Panc1 (cell line): ENCODE results near the gene CFAP126. TPM values are rescaled to one million over a fixed set of nuclear protein-coding genes. Genes with fewer than 3 reads are reported as not detected.
"Not testable (repeated sequence)": the region's sequence is repeated elsewhere in the genome, so short reads cannot be mapped to it uniquely, and the experiment has no call there.

Experiments used
- ATAC-seq: fragments of 200-7000 bp; cut with Tn5 transposase; 2 replicates; pipeline ENCODE4 v1.9.1; 2020; ENCODE audit warnings: mild to moderate bottlenecking, moderate library complexity
- BruUV-seq: library from RNA; stranded (reverse); fragments of 400-500 nt; replicated peaks from 2 replicates; lab custom pipeline; 2021; lab: Mats Ljungman, UMichigan
- CTCF ChIA-PET: fragments of 300-600 bp; sonication (Branson Sonifier 250); formaldehyde crosslinking; loops from one replicate; lab custom pipeline; 2022; ENCODE audit warnings: antibody characterized with exemption; lab: Charles Lee
- POLR2A ChIA-PET: fragments of 300-600 bp; sonication (Branson Sonifier 250); formaldehyde crosslinking; loops from one replicate; lab custom pipeline; 2022; ENCODE audit warnings: antibody characterized with exemption; lab: Charles Lee
- DNase-seq: peaks from one replicate; pipeline ENCODE4 v3.0.0-alpha.2; 2010; ENCODE audit warnings: low read depth, low spot score
- H3K27ac ChIP-seq: 2 replicates; pipeline ENCODE4 v1.5.1; 2011; ENCODE audit warnings: mild to moderate bottlenecking, low read length, inconsistent platforms
- H3K27me3 ChIP-seq: fragments of 200-500 bp; sonication (Bioruptor generic); 2 replicates; pipeline ENCODE4 v1.6.0; 2014; ENCODE audit warnings: low read length, inconsistent platforms; ENCODE audit not compliant: control insufficient read depth, insufficient read depth
- H3K36me3 ChIP-seq: fragments of 200-500 bp; sonication (Bioruptor generic); 2 replicates; pipeline ENCODE4 v1.5.1; 2014; ENCODE audit warnings: inconsistent platforms, mild to moderate bottlenecking, low read length, moderate library complexity; ENCODE audit not compliant: control insufficient read depth, insufficient read depth
- H3K4me1 ChIP-seq: 2 replicates; pipeline ENCODE4 v1.5.1; 2011; ENCODE audit warnings: inconsistent platforms, mild to moderate bottlenecking, low read length, moderate library complexity; ENCODE audit not compliant: control insufficient read depth, insufficient read depth
- H3K4me3 ChIP-seq, 2 experiments: 2 replicates each; pipeline ENCODE4 v1.5.1; 2011 to 2012; ENCODE audit warnings: low read depth in 2 of 2, low read length in 2 of 2, mild to moderate bottlenecking in 2 of 2, inconsistent platforms in 1 of 2, moderate library complexity in 1 of 2
- H3K9me3 ChIP-seq: fragments of 200-500 bp; sonication (Bioruptor generic); 2 replicates; pipeline ENCODE4 v1.5.1; 2014; ENCODE audit warnings: low read depth, mild to moderate bottlenecking, inconsistent platforms, low read length, moderate library complexity; ENCODE audit not compliant: control insufficient read depth, insufficient read depth
- POLR2AphosphoS5 ChIP-seq: IDR thresholded peaks from 2 replicates; pipeline ENCODE4 v1.6.1; 2012; ENCODE audit warnings: mild to moderate bottlenecking, low read depth, low read length, moderate library complexity
- REST ChIP-seq, 2 experiments: IDR thresholded peaks; 2 replicates each; pipeline ENCODE4 v1.6.1; 2011 to 2012; ENCODE audit warnings: low read depth in 2 of 2, control low read depth in 1 of 2, low read length in 1 of 2, mild to moderate bottlenecking in 1 of 2, moderate library complexity in 1 of 2; ENCODE audit not compliant: insufficient read depth in 1 of 2
- SIN3A ChIP-seq: IDR thresholded peaks from 2 replicates; pipeline ENCODE4 v1.6.1; 2012; ENCODE audit warnings: low read depth, mild to moderate bottlenecking, low read length, moderate library complexity, borderline replicate concordance; ENCODE audit not compliant: insufficient read depth
- TCF7L2 ChIP-seq: IDR thresholded peaks from 2 replicates; pipeline ENCODE4 v1.6.1; 2011; ENCODE audit warnings: mild to moderate bottlenecking, low read depth, low read length, inconsistent platforms
- in situ Hi-C: cut with HindIII; loops from 2 replicates; pipeline ENCODE4 v1.10.0; 2016; ENCODE audit warnings: low sequenced_read_pairs, low pct_unique_long_range_greater_than_20kb
- intact Hi-C: fragments of 100-400 bp; cut with micrococcal nuclease; formaldehyde crosslinking; loops from one replicate; pipeline ENCODE4 v1.10.0; 2022; ENCODE audit not compliant: unreplicated experiment
- total RNA-seq: library from RNA; stranded (reverse); gene quantifications from one replicate; pipeline ENCODE4 v1.2.1, GENCODE V29; 2021; ENCODE audit not compliant: unreplicated experiment
- TF ChIP-seq, protein P1 (sequence below): fragments of 450-650 bp; IDR thresholded peaks from 2 replicates; pipeline ENCODE4 v1.5.1; 2017; ENCODE audit warnings: mild to moderate bottlenecking

Gene CFAP126
- total RNA-seq, 1 experiment from 2014 or later, result not detected

DNA sequence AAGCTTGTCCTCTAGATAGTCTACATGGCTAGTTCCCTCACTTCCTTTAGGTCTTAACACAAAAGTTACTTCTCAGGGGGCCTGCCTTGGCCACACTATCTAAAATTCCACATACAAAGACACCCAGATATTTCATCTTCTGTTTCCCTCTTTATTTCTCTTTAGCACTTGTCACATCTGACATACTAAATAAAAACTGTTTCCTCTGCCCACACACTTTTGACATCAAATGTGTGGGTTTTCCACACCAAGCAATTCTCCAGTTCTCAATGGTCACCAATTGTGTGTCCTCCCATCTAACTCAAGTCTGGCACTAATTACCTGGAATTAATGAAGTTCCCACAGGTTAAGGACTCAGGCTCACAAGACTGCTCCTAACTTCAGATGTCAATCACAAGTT lies 25.5 kb upstream of the CFAP126 start:
- intact Hi-C loops, result no loop called here
- CTCF ChIA-PET, result no interaction called here

GRCh38 chr1:161391611-161392010 lies 23.9 kb upstream of the CFAP126 start:
- intact Hi-C loops, result no loop called here
- H3K27ac ChIP-seq, result peak overlapping the region; percentile 86
- no peak for TF ChIP-seq REST (IDR thresholded peaks at IDR 0.05; ENCODE audit: insufficient read depth in 1 of 2, low read depth in 2 of 2, low read length in 1 of 2)
- TF ChIP-seq TCF7L2, result no peak
- TF ChIP-seq SIN3A, result no peak
- TF ChIP-seq, protein P1, sequence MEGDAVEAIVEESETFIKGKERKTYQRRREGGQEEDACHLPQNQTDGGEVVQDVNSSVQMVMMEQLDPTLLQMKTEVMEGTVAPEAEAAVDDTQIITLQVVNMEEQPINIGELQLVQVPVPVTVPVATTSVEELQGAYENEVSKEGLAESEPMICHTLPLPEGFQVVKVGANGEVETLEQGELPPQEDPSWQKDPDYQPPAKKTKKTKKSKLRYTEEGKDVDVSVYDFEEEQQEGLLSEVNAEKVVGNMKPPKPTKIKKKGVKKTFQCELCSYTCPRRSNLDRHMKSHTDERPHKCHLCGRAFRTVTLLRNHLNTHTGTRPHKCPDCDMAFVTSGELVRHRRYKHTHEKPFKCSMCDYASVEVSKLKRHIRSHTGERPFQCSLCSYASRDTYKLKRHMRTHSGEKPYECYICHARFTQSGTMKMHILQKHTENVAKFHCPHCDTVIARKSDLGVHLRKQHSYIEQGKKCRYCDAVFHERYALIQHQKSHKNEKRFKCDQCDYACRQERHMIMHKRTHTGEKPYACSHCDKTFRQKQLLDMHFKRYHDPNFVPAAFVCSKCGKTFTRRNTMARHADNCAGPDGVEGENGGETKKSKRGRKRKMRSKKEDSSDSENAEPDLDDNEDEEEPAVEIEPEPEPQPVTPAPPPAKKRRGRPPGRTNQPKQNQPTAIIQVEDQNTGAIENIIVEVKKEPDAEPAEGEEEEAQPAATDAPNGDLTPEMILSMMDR, result no peak
- no peak for TF ChIP-seq POLR2AphosphoS5
- no TSS peak for BruUV-seq
- DNase-seq (no peak), ATAC-seq (no peak)
- POLR2A ChIA-PET, result no interaction called here
- no peaks in the 10 kb centered on the region for H3K9me3 ChIP-seq
- H3K27me3 ChIP-seq, result no peaks in the 10 kb centered on the region
- CTCF ChIA-PET, result no interaction called here
- H3K36me3 ChIP-seq, result no peaks in the 10 kb centered on the region
- in situ Hi-C loops, result loop anchor here (25.0 kb wide), 1 partner anchor 179 kb away; the partner anchor contains the start of genes APOA2, FCER1G and NDUFS2
- no peak overlapping the region for H3K4me3 ChIP-seq
- H3K4me1 ChIP-seq, result peaks cover 21% of the 10 kb centered on the region

More for the DNA sequence above, 25.5 kb upstream of the CFAP126 start:
- Histone ChIP-seq H3K27me3 (no peaks in the 10 kb centered on the region), H3K9me3 (no peaks in the 10 kb centered on the region), H3K27ac (peak overlapping the region; percentile 77), H3K4me1 (peaks cover 32% of the 10 kb centered on the region), H3K4me3 (no peak overlapping the region), H3K36me3 (no peaks in the 10 kb centered on the region)
- no peak for TF ChIP-seq REST (IDR thresholded peaks at IDR 0.05; ENCODE audit: insufficient read depth in 1 of 2, low read depth in 2 of 2, low read length in 1 of 2)
- no TSS peak for BruUV-seq
- in situ Hi-C loops, result loop anchor here (25.0 kb wide), 1 partner anchor 181 kb away; the partner anchor contains the start of genes APOA2, FCER1G and NDUFS2
- ATAC-seq (no peak), DNase-seq (no peak)
- POLR2A ChIA-PET, result no interaction called here

GRCh38 chr1:161391136-161391535 lies 23.5 kb upstream of the CFAP126 start:
- BruUV-seq, DNase-seq, intact Hi-C loops, H3K36me3 ChIP-seq, ATAC-seq, CTCF ChIA-PET, H3K9me3 ChIP-seq, H3K27me3 ChIP-seq, POLR2A ChIA-PET: not testable (repeated sequence)
- in situ Hi-C loops, result loop anchor here (25.0 kb wide), 1 partner anchor 179 kb away; the partner anchor contains the start of genes APOA2, FCER1G and NDUFS2
- Histone ChIP-seq H3K4me3 (peak overlapping the region; percentile 68 to 89; a peak in 3 of 4 replicates), H3K27ac (peak overlapping the region; percentile 86), H3K4me1 (peaks cover 26% of the 10 kb centered on the region)
